ENCODE data around the gene SELENOK. TPM values are rescaled to one million over a fixed set of nuclear protein-coding genes. Genes with fewer than 3 reads are reported as not detected.
A peak's percentile ranks its signal among the peaks of the same experiment; 100 is the strongest.

Gene SELENOK
- total RNA-seq, 1 experiment from 2014 or later, result 51.1 TPM

DNA sequence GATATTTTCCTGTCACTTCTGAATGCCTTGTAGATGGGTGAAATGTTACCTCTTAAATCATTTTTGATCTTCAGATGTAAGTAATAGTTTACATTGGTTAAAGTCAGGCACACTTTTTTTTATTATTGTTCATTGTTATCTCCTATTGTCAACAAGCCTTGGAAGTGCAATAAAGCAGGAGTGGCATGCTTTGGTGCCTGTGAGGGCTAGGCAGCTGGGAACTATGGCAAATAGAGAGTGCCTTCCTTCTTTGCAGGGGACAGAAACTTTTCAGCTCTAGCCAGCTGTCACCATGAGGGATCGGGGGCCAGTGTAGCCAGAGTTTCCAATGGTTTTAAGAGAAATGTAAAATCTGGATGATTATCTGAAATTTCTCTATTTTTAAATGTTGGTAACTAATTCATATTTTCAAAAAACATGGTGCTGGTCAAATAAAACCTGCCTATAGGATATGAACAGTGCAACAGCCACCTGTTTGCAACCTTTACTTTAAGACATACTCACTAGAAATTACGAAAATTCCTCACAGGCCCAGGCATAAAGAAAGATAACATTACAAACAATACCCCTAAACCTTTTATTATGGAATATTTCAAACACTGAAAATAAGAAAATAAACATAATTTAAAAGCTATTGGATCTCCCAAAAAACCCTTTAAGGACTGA, 9.1 kb upstream of the SELENOK start:
- no peak for DNase-seq (ENCODE audit: low read depth in 1 of 2, low spot score in 2 of 2)
- Histone ChIP-seq H3K9me3 (replicated peaks) (no peaks in the 10 kb centered on the region), H3K36me3 (no peaks in the 10 kb centered on the region), H3K27ac (no peak overlapping the region), H3K27me3 (replicated peaks) (peaks cover 12% of the 10 kb centered on the region), H3K4me3 (no peak overlapping the region), H3K4me1 (replicated peaks) (no peaks in the 10 kb centered on the region)

DNA sequence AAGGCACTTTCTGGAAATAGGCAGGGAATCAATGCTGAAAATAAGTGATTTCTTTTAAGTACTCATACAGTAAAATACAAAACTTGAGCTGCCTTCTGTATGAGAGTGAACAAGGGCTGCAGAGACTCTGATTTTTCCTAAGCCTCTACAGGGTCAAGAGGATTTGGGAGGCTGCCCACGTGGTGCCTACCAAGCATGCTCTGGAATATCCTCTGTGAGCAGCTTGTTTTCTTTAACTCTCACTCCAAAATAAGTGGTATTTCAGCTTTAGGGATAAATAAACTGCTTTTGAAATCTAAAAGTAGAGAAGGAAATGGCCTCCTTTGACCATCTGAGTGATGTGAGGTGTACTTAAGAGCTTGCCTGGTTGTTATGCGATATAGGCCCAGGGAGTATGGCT, 8.1 kb upstream of the SELENOK start:
- no peaks in the 10 kb centered on the region for H3K36me3 ChIP-seq
- no peaks in the 10 kb centered on the region for H3K9me3 ChIP-seq (replicated peaks)
- H3K27me3 ChIP-seq (replicated peaks), result peaks cover 12% of the 10 kb centered on the region
- no peak overlapping the region for H3K4me3 ChIP-seq
- no peaks in the 10 kb centered on the region for H3K4me1 ChIP-seq (replicated peaks)
- DNase-seq (ENCODE audit: low read depth in 1 of 2, low spot score in 2 of 2), result no peak
- no peak overlapping the region for H3K27ac ChIP-seq

DNA sequence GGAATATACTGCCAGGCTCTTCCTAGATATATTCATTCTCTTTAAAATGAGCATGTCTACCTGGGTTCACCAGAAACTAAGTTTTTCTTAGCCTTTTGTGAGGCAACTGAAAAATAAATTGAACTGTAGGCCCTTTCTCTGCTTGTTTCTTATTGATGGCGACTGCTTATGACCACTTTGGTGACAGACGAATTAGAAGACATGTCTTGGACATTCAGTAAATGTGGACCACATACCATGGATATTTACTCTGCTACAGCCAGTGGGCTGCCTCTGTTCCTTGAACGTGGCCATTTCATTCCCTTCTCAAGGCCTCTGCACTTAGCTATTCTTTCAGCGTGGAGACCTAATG, 603 bp upstream of the SELENOK start:
- H3K9me3 ChIP-seq (replicated peaks), result no peaks in the 10 kb centered on the region
- peaks cover 15% of the 10 kb centered on the region for H3K36me3 ChIP-seq
- H3K4me3 ChIP-seq, result peak overlapping the region; percentile 86
- peak overlapping the region; percentile 72 for H3K27ac ChIP-seq
- no peak for DNase-seq (ENCODE audit: low read depth in 1 of 2, low spot score in 2 of 2)
- H3K27me3 ChIP-seq (replicated peaks), result peaks cover 3% of the 10 kb centered on the region; the same call in 1 of the 2 replicates
- peaks cover 13% of the 10 kb centered on the region for H3K4me1 ChIP-seq (replicated peaks)

GRCh38 chr3:53890726-53891475, 758 bp downstream of the SELENOK start:
- Histone ChIP-seq H3K9me3 (replicated peaks) (no peaks in the 10 kb centered on the region), H3K4me3 (peak overlapping the region; percentile 86), H3K27me3 (replicated peaks) (no peaks in the 10 kb centered on the region), H3K36me3 (peaks cover 26% of the 10 kb centered on the region), H3K27ac (peak overlapping the region; percentile 72), H3K4me1 (replicated peaks) (peaks cover 13% of the 10 kb centered on the region)
- DNase-seq (ENCODE audit: low read depth in 1 of 2, low spot score in 2 of 2), result no peak

DNA sequence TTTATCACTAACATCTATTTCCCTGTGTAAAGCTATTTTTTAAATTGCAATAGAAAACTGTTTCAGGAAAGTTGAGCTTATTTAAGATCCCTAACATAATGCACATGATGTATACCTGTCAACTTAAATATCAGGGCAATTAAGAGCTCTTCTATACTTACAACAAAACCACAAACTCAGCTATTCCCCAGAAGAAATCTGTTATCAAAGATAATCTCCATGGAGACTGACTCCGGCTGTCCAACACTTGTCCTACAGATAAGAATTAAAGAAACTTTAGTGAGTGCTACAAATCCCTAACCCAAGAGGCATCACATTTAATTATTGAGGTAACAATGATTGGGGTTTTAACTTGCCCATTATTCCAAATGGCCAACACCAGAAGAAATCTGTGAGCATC, 3.4 kb downstream of the SELENOK start:
- H3K4me1 ChIP-seq (replicated peaks), result peaks cover 13% of the 10 kb centered on the region
- H3K9me3 ChIP-seq (replicated peaks), result no peaks in the 10 kb centered on the region
- DNase-seq (ENCODE audit: low read depth in 1 of 2, low spot score in 2 of 2), result no peak
- peaks cover 47% of the 10 kb centered on the region for H3K36me3 ChIP-seq
- no peak overlapping the region for H3K27ac ChIP-seq
- H3K4me3 ChIP-seq, result no peak overlapping the region
- H3K27me3 ChIP-seq (replicated peaks), result no peaks in the 10 kb centered on the region

GRCh38 chr3:53887446-53887845, 4.2 kb downstream of the SELENOK start:
- H3K9me3 ChIP-seq (replicated peaks), result no peaks in the 10 kb centered on the region
- no peak for DNase-seq (ENCODE audit: low read depth in 1 of 2, low spot score in 2 of 2)

GRCh38 chr3:53885239-53885638, 6.4 kb downstream of the SELENOK start:
- Histone ChIP-seq H3K27me3 (replicated peaks) (no peaks in the 10 kb centered on the region), H3K27ac (no peak overlapping the region), H3K4me3 (no peak overlapping the region), H3K4me1 (replicated peaks) (peaks cover 11% of the 10 kb centered on the region), H3K36me3 (peaks cover 51% of the 10 kb centered on the region), H3K9me3 (replicated peaks) (no peaks in the 10 kb centered on the region)
- DNase-seq (ENCODE audit: low read depth in 1 of 2, low spot score in 2 of 2), result no peak

More at GRCh38 chr3:53887446-53887845, 4.2 kb downstream of the SELENOK start:
- Histone ChIP-seq H3K4me1 (replicated peaks) (peaks cover 11% of the 10 kb centered on the region), H3K27ac (no peak overlapping the region), H3K27me3 (replicated peaks) (no peaks in the 10 kb centered on the region), H3K36me3 (peaks cover 50% of the 10 kb centered on the region), H3K4me3 (no peak overlapping the region)

DNA sequence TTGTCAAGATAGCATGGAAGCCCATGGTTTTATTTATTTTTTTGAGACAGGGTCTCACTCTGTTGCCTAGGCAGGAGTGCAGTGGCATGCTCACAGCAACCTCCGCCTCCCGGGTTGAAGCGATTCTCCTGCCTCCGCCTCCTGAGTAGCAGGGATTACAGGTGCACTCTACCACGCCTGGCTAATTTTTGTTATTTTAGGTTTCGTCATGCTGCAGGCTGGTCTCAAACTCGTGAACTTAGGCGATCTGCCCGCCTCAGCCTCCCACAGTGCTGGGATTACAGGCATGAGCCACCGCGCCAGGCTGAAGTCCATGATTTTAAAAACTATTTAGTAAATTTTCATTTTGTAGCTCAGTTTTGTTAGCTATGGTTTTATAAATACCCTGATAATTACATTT, 7.0 kb downstream of the SELENOK start:
- Histone ChIP-seq H3K27me3 (replicated peaks) (no peaks in the 10 kb centered on the region), H3K4me1 (replicated peaks) (peaks cover 11% of the 10 kb centered on the region), H3K9me3 (replicated peaks) (no peaks in the 10 kb centered on the region), H3K36me3 (peaks cover 57% of the 10 kb centered on the region), H3K4me3 (no peak overlapping the region), H3K27ac (no peak overlapping the region)
- DNase-seq (ENCODE audit: low read depth in 1 of 2, low spot score in 2 of 2), result no peak

DNA sequence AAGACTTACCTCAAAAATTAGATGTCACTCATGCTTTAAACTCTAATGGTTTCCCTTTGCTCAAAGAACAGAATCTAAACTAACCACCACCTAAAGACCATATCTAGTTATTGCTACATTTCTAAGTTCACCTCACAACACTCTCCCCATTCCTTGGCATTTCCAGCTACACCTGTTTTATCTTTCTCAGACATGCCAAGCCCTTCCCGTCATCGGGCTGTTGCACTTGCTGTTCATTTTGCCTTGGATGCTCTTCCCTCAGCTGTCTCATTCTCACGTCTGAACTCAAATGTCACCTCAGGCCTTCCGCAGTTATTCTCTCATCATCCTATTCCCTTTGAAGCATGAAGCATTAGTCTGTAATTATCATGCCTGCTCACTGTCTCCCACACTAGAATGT, 8.7 kb downstream of the SELENOK start:
- Histone ChIP-seq H3K27ac (no peak overlapping the region), H3K4me3 (no peak overlapping the region), H3K36me3 (peaks cover 69% of the 10 kb centered on the region), H3K27me3 (replicated peaks) (no peaks in the 10 kb centered on the region), H3K4me1 (replicated peaks) (peaks cover 11% of the 10 kb centered on the region), H3K9me3 (replicated peaks) (no peaks in the 10 kb centered on the region)
- DNase-seq (ENCODE audit: low read depth in 1 of 2, low spot score in 2 of 2), result no peak

DNA sequence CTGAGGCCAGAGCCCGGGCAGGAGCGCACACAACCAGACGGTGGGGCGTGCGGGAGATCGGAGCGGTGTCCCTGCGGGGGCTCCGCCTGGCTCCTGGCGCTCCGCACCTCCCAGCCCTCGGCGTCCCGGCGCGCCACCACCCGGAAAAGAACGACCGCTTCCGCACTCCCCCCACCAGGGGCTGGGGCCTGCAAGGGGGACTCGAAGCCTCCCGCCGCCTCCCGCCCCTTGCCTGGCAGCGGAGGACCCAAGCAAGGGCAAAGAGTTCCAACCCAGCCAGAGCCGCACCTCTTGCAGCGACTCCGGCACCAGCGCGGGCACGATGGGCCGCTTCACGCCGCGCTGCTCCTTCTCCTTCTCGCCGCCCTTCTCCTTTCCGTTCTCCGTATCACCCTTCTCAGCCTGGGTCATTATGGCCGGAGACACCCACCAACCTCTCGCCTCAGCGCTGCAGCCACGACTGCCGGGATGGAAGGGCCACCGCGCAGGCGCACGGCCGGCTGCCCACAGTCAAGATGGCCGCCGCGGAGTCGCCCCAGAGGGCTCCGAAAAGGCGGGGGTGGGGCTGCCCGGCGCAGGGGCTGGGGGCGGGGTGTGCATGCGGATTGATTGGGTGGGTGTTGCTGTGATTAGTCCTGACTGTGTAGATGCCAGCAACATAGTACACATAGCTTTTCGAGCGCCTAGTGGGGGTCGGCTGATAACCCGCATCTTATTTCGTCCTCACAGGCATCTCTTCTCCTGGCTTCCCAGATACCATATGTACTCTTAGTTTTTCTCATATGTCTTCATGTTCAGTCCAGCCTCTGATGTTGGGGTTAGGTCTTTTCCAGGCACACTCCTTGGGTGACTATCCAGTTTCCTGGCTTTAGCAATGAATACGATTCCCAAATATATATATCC, 9.7 kb downstream of the SELENOK start, which contains the start of gene ACTR8:
Gene ACTR8 (minus strand): TSS at position 462 of the 903 bp plus-strand sequence. CDS start 51 bp downstream, at position 411.
- no peaks in the 10 kb centered on the region for H3K27me3 ChIP-seq (replicated peaks)
- H3K27ac ChIP-seq, result peak within 1 kb of the TSS; percentile 81
- H3K36me3 ChIP-seq, result peaks cover 70% of the 10 kb centered on the region
- H3K9me3 ChIP-seq (replicated peaks), result no peaks in the 10 kb centered on the region
- peak; percentile 84 to 89 for DNase-seq (ENCODE audit: low read depth in 1 of 2, low spot score in 2 of 2)
- peaks cover 11% of the 10 kb centered on the region for H3K4me1 ChIP-seq (replicated peaks)
- H3K4me3 ChIP-seq, result peak within 1 kb of the TSS; percentile 96

GRCh38 chr3:53880396-53881345, 11.0 kb downstream of the SELENOK start:
- peaks cover 11% of the 10 kb centered on the region for H3K4me1 ChIP-seq (replicated peaks)
- H3K4me3 ChIP-seq, result peak overlapping the region; percentile 96
- no peaks in the 10 kb centered on the region for H3K27me3 ChIP-seq (replicated peaks)
- H3K36me3 ChIP-seq, result peaks cover 73% of the 10 kb centered on the region
- DNase-seq (ENCODE audit: low read depth in 1 of 2, low spot score in 2 of 2), result peak in 1 of 2 experiments; percentile 7
- H3K9me3 ChIP-seq (replicated peaks), result no peaks in the 10 kb centered on the region
- peak overlapping the region; percentile 81; the same call in 1 of the 2 replicates for H3K27ac ChIP-seq

GRCh38 chr3:53865732-53866499, 25.7 kb downstream of the SELENOK start:
- Histone ChIP-seq H3K27me3 (replicated peaks) (no peaks in the 10 kb centered on the region), H3K4me3 (no peak overlapping the region), H3K36me3 (peaks cover 45% of the 10 kb centered on the region), H3K27ac (no peak overlapping the region), H3K9me3 (replicated peaks) (no peaks in the 10 kb centered on the region), H3K4me1 (replicated peaks) (no peaks in the 10 kb centered on the region)
- DNase-seq (ENCODE audit: low read depth in 1 of 2, low spot score in 2 of 2), result no peak
